HUDEP-2 (cell line): Measurements from ENCODE around the gene MCOLN1.
A peak's percentile ranks its signal among the peaks of the same experiment; 100 is the strongest.

Experiments used
- DNase-seq, 76 experiments: peaks; one replicate each; lab custom pipeline; 2025; ENCODE audit not compliant: unreplicated experiment in 76 of 76; lab: John Stamatoyannopoulos, UW

The MCOLN1 gene

DNA sequence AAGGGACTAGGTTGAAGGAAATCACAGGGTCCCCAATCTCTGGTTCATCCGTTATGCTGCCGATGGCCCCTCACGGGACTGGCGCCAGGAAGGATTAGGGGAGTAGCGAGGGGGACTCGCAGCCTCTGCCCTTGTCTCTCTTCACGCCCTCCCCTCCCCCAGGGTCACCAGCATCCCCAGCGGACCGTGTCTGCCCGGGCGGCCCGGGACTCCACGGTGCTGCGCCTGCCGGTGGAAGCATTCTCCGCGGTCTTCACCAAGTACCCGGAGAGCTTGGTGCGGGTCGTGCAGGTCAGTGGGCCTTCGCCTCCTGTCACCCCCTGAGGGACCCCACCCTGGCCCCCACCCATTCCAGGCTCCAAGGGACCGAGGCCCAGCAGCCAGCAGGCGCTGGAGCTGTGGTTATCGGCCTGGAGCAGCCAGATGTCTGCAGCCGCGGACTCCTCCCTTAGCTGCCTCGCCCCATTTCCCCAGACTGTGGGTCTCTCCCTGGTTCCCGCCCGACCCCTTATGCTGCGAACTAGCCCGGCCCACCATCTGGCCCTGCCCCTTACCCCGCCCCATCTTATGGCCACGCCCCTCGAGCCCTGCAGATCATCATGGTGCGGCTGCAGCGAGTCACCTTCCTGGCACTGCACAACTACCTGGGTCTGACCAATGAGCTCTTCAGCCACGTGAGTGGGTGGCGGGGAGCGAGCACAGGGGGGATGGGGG is 18.5 kb downstream of the MCOLN1 start:
- peak in 71 of 76 experiments; percentile 45 to 97 (median 85) for DNase-seq

- DNase-seq: no peak
Observed at GRCh38 chr19:7541475-7541824, 19.0 kb downstream of the MCOLN1 start.

GRCh38 chr19:7541828-7542443 is 19.5 kb downstream of the MCOLN1 start:
- no peak for DNase-seq

DNA sequence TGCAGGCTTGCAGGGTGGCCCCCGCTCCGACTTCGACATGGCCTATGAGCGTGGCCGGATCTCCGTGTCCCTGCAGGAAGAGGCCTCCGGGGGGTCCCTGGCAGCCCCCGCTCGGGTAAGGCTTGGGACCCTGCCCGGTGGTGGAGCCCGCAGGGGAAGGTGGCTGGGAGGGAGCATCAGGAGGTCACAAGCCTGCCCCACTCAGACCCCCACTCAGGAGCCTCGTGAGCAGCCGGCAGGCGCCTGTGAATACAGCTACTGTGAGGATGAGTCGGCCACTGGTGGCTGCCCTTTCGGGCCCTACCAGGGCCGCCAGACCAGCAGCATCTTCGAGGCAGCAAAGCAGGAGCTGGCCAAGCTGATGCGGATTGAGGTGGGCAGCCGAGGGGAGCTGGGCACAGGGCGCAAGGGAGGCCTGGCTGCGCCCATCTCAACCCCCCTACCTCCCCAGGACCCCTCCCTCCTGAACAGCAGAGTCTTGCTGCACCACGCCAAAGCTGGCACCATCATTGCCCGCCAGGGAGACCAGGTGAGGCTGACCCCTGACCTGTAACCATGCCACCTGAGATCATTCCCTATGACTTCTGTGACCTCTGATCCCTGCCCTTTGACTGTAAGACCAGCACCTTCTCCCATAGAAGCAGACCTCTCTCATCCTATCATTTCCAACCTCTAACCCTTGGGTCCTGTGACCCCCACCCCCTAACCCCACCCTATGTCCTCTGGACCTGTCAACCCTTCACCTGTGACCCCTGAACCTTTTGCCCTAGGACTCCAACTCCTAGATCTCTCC is 20.3 kb downstream of the MCOLN1 start:
- no peak for DNase-seq

DNA sequence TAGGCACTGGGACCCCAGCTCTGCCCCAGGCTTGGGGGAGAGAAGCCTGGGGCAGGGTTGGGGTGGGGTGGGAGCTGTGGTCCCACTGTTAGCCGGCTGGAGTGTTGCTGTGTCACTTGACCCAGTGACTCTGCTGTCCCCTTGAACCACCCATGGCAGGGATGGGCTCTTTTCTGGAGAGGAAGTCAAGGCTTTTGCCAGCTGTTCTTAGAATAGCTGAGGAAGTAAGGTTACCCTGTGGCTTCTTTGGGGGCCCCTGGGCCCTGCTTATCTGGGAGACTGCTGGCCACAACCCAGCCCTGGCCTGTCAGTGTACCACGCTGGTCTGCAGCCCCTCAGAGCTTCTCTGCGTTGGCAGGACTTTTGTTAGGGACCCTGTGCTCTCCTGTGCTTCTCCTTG is 22.2 kb downstream of the MCOLN1 start:
- DNase-seq: peak in 61 of 76 experiments; percentile 22 to 73 (median 44)

DNA sequence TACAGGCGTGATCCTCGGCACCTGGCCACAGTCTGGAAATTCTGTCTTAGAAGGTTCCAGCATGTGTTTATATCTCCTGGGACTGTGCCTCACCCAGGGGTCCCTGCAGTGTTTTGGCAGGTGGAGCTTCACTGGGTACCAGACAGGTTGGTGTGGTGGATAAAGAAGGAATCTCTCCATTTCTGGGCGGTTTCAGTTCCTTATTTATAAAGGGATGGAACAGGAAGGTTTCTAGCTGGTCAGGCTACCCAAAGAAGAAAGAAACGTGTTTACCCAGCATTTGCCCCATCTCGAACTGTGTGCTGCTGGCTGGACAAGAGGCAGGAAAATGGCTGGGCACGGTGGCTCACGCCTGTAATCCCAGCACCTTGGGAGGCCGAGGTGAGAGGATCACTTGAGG is 22.9 kb downstream of the MCOLN1 start:
- no peak for DNase-seq

GRCh38 chr19:7545904-7546303 is 23.5 kb downstream of the MCOLN1 start:
- DNase-seq: peak in 1 of 76 experiments; percentile 3

- no peak for DNase-seq
Observed at GRCh38 chr19:7547159-7547558, 24.7 kb downstream of the MCOLN1 start.

DNA sequence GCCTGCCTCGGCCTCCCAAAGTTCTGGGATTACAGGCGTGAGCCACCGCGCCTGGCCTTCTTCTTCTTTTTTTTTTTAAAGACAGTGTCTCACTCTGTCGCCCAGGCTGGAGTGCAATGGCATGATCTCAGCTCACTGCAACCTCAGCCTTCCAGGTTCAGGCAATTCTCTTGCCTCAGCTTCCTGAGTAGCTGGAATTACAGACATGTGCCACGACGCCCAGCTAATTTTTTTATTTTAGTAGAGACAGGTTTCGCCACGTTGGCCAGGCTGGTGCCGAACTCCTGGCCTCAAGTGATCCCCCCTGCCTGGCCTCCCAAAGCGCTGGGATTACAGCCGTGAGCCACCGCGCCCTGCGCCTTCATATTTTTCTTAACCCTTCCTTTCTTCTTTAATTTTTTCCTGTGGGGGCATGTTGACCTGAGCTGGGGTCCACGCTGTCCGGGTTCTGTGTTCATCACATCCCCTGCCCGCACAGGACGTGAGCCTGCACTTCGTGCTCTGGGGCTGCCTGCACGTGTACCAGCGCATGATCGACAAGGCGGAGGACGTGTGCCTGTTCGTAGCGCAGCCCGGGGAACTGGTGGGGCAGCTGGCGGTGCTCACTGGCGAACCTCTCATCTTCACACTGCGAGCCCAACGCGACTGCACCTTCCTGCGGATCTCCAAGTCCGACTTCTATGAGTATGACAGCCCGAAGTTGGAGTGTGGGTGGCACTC is 27.2 kb downstream of the MCOLN1 start:
- no peak for DNase-seq

GRCh38 chr19:7550169-7550770 is 27.8 kb downstream of the MCOLN1 start:
- DNase-seq: no peak

GRCh38 chr19:7550987-7551761 is 28.8 kb downstream of the MCOLN1 start:
- DNase-seq: peak in 11 of 76 experiments; percentile 5 to 32 (median 23)

DNA sequence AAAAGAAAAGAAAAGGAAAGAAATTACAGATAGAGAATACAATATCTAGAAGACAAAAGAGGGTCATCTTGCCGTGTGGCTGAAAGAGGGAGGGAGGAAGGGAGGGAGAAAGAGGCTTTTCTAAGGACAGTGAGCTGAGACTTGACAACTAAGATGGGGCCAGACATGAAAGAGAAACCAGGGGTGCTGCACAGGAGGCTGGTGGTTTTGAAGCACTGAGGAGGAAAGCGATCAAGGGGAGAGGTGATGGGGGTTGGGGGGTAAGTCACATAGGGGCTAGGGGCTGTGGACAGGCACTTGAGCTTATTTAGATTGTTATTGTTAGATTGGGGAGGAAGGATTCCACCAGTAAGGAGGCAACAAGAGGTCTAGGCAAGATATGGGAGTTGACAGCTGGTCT is 30.4 kb downstream of the MCOLN1 start:
- DNase-seq: no peak

DNA sequence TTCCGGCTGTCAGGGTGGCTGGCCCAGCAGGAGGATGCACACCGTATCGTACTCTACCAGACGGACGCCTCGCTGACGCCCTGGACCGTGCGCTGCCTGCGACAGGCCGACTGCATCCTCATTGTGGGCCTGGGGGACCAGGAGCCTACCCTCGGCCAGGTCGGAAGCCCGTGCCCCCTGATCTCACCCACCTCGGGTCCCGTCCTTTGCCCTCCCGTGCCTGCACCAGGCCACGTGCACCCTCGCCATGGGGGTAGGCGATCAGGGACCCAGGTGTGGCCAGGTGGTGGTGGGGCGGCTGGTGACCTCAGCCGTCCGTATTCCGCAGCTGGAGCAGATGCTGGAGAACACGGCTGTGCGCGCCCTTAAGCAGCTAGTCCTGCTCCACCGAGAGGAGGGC is 32.1 kb downstream of the MCOLN1 start:
- no peak for DNase-seq

- peak in 12 of 76 experiments; percentile 12 to 45 (median 22) for DNase-seq
Observed at GRCh38 chr19:7554990-7555864, 32.8 kb downstream of the MCOLN1 start.

GRCh38 chr19:7556696-7557315 is 34.4 kb downstream of the MCOLN1 start:
- no peak for DNase-seq

GRCh38 chr19:7558667-7559066 is 36.2 kb downstream of the MCOLN1 start:
- DNase-seq: no peak

GRCh38 chr19:7559102-7559501 is 36.7 kb downstream of the MCOLN1 start:
- no peak for DNase-seq

DNA sequence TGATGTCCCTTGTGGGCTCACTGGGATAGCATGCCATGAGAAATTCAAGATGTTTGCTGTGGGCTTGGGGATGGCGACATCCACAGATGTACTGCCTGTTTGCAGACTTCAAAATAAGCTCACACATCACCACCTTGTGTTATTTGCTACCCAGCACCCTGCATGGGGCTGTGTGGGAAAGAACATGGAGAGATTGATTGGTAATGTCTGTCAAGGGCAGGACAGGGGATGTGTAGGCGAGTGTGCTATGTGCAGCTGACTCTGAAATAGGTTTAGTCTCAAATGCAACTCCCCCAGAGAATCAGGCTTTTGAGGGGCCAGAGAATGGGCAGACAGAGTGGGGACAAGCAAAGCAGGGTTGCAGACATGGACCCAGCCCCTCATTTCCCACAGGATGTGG is 37.8 kb downstream of the MCOLN1 start:
- no peak for DNase-seq

DNA sequence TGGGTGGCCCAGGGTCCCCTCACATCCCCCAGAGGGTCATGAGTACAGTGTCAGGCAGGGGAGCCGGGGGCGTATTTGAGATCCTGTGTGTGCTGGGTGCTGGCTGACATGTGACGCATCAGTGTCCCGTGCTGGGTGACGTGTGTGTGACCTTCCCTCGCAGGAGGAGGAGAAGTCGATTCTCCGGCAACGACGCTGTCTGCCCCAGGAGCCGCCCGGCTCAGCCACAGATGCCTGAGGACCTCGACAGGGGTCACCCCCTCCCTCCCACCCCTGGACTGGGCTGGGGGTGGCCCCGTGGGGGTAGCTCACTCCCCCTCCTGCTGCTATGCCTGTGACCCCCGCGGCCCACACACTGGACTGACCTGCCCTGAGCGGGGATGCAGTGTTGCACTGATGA is 38.9 kb downstream of the MCOLN1 start:
- DNase-seq: no peak
